GM18505 (cell line): ENCODE data around the gene RPA4.
"Not testable (repeated sequence)": the region's sequence is repeated elsewhere in the genome, so short reads cannot be mapped to it uniquely, and the experiment has no call there.

Source experiments
- ATAC-seq: cut with Tn5 transposase; IDR thresholded peaks from one replicate; pipeline ENCODE4 v1.9.1; 2021; ENCODE audit not compliant: unreplicated experiment
- POLR2A ChIP-seq: IDR thresholded peaks from 4 replicates; pipeline ENCODE4 v1.6.1; 2011; ENCODE audit warnings: borderline replicate concordance; ENCODE audit not compliant: insufficient read depth, insufficient read length; ENCODE audit errors: extremely low read depth

Gene RPA4, protein sequence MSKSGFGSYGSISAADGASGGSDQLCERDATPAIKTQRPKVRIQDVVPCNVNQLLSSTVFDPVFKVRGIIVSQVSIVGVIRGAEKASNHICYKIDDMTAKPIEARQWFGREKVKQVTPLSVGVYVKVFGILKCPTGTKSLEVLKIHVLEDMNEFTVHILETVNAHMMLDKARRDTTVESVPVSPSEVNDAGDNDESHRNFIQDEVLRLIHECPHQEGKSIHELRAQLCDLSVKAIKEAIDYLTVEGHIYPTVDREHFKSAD

DNA sequence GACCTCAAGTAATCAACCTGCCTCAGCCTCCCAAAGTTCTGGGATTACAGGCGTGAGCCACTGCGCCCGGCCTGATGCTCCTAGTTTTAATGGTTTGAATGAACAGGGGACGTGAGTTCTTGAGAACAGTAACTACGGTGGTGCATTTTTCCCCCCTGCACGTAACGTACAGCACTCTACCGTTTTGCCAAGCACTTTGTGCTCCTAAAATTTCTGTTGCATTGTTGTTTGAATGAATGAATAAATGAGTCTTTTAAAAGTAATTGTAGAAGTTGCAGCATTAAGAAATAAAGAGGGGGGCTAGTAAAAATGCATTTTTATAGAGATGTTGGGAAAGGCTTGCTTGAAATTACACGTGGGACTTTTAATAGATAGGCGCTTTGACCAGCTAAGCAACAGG lies at the start of gene RPA4:
Gene RPA4 (plus strand): TSS at position 301 of the 400 bp plus-strand sequence. CDS start 403 bp downstream, outside the sequence.
- TF ChIP-seq POLR2A, result no peak
- no peak for ATAC-seq

DNA sequence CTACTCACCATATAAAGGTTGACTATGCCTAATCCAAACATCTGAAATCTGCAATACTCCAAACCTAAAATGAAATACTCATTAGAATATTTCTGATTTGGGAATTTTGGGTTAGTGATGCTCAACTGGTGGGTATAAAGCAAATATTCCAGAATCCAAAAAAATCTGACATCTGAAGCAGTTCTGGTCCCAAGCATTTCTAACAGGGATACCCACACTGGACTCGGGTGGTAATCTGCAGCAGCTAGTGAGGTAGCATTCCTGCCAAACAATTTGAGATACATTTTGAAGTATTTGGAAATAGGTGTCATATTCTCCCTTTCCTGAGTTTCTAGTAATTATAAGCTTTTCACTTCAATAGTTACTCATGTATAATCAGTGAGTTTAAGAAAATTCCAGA lies 49.6 kb upstream of the RPA4 start:
- no peak for ATAC-seq
- TF ChIP-seq POLR2A, result no peak

DNA sequence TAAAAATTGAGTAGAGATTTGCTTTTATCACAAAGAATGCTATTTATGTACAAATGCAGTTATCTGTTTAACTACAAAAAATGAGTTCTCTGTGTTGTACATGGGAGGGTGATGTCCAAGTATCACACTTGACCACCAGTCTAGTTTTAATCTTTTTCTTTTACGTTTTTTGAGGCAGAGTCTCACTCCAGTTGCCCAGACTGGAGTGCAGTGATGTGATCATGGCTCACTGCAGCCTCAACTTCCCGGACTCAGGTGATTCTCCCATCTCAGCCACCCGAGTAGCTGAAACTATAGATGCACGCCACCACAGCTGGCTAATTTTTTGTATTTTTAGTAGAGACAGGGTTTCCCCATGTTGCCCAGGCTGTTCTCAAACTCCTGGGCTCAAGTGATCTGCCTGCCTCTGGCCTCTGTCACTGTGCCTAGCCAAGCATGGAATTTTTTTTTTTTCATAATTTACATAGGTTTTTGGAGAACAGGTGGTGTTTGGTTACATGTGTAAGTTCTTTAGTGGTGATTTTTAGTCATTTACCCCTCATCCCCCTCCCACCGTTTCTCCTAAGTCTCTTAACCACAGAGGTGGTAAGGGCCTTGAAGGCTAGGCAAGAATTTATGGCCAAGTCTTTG lies 47.9 kb upstream of the RPA4 start:
- TF ChIP-seq POLR2A, result no peak
- peak; percentile 82 for ATAC-seq

DNA sequence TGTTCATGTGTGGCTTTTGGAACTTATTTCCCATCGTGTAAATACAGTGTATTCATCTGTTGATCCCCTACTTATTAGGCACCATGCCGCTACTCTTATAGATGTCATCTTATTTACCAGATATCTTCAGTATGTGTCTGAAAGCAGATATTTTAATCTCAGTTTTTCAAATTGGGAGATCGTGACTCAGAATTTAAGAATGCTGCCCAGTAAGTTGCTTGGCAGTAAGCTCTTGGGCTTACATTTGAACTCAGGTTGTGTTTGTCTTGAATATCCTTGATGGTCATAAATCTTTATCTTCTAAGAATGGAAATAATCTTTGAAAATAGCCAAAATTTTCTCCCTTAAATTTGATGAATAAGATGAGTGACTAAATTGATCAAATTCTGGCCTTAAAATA lies 45.9 kb upstream of the RPA4 start:
- ATAC-seq, result no peak
- no peak for TF ChIP-seq POLR2A

DNA sequence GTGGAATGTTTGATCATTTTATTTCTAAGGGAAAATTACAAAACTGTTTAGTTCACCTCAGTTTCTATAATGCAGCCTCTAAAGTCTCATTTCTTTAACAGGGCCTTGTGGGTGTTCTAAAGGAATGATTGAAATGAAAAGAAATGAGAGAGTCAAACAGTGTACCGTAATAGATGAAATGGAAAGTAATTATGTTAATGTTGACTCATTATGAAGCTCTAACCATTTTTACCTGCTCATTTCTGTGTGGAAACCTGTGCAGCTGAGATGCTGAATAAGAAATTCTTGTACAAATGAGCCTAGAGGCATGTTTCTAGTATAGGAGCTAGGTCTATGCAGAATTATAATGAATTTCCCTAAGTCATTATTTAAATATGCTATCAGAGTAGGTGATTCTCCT lies 45.2 kb upstream of the RPA4 start:
- no peak for TF ChIP-seq POLR2A
- no peak for ATAC-seq

DNA sequence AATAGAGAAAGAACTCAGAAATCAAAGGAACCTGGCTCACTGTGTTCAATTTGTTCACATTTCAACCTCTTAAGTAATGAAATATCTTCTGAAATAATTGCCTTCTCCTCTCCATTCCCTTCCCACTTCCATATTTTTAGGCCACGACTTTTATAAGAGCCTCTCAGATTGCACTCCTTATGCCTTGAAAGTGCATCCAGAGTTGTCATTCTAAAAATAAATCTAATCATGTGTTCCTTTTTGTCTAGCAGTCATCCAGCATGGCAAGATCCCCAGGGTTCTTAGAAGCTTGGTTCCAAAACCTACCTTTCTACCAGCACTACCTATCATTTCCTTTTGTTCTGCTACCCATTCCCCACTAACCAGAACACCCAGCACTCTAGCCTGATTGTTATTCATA lies 42.4 kb upstream of the RPA4 start:
- no peak for TF ChIP-seq POLR2A
- no peak for ATAC-seq

DNA sequence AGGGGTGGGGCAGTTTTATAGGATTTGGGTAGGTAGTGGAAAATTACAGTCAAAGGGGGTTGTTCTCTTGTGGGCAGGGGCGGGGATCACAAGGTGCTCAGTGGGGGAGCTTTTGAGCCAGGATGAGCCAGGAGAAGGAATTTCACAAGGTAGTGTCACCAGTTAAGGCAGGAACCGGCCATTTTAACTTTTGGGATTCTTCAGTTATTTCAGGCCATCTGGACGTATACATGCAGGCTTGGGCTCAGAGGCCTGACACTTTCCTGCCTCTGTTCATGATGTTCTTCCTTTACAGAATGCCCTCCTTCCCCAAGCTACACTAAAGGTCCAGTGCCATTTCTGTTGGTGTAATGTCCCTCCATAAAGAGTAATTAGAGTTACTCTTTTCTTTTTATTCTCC lies 41.8 kb upstream of the RPA4 start:
- ATAC-seq, result not testable (repeated sequence)

DNA sequence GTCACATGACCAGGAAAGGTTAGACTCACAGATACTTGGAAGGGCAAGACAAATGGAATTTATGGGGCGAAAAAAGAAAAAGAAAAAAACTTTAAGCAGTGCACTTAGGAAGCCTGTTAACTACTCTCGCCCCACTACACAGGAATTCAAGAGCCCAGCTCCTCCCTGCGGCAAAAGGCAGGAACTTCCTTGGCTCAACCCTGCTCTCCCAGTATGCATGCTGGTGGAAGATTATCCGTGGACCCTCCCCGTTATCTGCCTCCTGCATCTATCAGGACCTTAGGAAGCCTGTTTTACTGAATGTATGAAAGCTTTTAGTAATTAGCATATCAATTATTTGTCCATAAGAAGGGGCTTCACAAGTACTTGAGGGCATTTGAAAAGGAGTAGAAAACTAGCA lies 40.1 kb upstream of the RPA4 start:
- no peak for TF ChIP-seq POLR2A
- no peak for ATAC-seq

DNA sequence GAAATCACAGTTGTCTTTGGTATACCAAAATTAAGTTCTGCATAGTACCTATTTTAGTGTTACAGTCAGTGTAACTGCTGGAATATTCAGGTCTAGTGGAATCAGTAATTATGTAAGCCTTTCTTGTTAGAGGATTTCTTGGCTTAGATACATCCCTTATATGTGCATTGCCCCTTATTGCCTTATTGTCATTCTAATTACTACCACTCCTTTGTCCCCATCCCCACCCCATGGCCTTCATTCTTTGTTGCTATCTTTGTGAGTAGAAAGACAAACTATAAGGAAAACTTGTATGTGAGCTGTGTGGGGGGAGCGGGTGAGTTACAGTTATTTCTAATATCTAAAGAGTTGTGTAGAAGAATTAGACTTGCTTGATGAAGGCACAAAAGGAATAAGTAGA lies 36.9 kb upstream of the RPA4 start:
- no peak for TF ChIP-seq POLR2A
- no peak for ATAC-seq

DNA sequence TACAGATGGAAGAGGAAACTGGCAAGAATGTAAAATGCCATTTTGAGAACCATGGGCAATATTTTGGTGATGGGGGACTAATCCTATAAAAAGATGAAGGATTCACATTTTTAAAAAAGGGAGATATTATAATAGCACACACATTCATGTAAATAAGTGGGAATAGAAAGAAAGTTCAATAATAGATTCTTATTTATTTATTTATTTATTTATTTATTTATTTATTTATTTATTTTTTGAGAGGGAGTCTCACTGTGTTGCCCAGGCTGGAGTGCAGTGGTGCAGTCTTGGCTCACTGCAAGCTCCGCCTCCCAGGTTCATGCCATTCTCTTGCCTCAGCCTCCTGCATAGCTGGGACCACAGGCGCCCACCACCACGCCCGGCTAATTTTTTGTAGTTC lies 24.3 kb upstream of the RPA4 start:
- not testable (repeated sequence) for ATAC-seq

DNA sequence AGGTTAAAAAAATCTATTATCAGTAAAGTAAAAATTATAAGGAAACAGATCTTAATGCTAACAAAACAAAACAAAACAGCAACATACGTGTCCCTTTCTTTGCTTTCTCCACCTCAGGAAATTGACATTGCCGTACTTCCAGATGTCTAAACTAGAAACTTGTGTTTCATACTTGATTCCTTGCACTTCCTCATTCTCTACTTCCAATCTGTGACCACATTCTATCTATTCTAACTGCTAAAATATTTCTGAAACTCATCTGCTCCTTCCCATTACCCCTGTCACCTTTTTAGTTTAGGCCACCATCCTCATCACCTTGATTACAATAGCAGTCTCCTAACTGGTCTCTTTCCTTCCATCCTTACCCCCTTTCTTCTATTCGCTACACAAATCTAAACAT lies 22.5 kb upstream of the RPA4 start:
- ATAC-seq, result peak; percentile 59
- no peak for TF ChIP-seq POLR2A

DNA sequence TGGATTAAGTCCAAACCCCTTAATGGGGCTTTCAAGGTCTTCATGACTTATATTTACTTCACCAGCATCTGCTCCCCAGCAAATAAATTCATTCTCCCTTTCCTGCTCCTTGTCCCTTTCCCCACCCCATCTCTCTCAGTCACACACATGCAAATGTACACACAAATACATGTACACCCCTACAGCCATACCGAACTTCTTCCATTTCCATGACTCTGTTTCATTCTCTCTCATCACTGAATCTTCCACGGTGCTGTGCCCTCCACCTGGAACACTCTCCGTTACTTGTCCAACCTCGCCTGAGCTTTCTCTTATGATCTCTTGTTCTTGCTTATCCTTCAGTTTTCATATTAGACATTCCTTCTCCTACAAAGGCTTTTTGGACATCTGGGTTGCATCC lies 22.0 kb upstream of the RPA4 start:
- ATAC-seq, result peak; percentile 39
- TF ChIP-seq POLR2A, result no peak

DNA sequence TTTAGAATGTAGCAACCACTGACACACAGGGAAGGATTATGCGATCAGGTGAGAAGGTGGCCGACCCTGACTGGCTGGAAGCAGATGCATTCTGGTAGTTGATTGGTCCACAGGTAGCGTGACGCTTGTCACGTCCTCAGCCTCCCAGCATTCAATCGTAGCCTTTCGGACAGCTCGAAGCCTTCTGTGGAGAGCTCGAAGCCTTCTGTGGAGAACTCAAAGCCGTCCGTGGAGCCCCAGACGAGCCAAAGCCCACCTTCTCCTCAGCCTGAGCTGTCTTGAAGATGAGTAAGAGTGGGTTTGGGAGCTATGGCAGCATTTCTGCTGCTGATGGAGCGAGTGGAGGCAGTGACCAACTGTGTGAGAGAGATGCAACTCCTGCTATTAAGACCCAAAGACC lies 319 bp downstream of the RPA4 start:
- no peak for TF ChIP-seq POLR2A
- no peak for ATAC-seq

DNA sequence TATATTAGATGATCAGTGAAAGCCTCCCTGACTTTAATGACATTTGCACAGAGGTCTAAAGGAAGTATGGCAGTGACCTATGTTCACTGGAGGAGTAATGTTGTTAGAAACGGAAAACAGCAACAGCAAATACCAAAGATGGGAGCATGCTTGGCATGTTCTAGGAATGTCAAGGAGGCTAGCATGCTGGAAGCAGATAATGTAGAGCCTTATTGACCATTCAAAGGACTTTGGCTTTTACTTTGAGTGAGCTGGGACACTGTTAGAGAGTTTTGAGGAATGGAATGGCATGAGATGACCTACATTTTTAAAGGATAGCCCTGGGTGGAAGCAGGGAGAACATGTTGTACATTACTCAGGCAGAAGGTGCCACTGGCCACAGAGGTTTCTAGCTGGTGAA lies 6.0 kb downstream of the RPA4 start:
- ATAC-seq, result no peak
- no peak for TF ChIP-seq POLR2A

DNA sequence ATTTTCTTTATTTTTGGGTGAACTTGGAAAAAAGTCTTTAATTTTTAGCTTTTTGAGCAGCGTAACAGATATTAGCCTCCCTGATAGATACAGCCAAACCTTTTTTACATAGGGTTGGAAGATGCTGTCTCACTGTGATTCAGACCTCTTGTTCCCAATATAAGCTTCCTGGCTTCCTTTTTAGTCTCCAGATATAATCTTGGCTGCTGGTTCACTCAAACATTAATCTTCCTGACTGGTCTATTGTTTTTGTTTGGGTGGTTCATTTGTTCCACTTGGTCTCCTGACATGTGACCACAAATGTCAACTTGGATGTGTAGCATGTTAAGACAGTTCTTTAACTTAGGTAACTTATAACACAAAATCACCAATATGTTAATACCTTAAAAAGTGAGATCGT lies 23.0 kb downstream of the RPA4 start:
- no peak for ATAC-seq
- no peak for TF ChIP-seq POLR2A
